HepG2 (cell line): ENCODE measurements around the gene RSPRY1. TPM values are rescaled to one million over a fixed set of nuclear protein-coding genes. Genes with fewer than 3 reads are reported as not detected.

Experiments
- ATF3 ChIP-seq: sonication (generic); formaldehyde crosslinking; IDR thresholded peaks from 2 replicates; pipeline ENCODE4 v1.4.0; 2020; ENCODE audit warnings: missing genetic modification reagents
- CTCF ChIP-seq: sonication (generic); formaldehyde crosslinking; IDR thresholded peaks from 2 replicates; pipeline ENCODE4 v1.5.0; 2020; ENCODE audit warnings: mild to moderate bottlenecking, missing genetic modification reagents, moderate library complexity
- DNMT3B ChIP-seq: conservative IDR thresholded peaks from 2 replicates; pipeline ENCODE4 v1.6.1; 2016; ENCODE audit warnings: missing biosample characterization, control low read depth
- DR1 ChIP-seq: sonication (generic); formaldehyde crosslinking; IDR thresholded peaks from 2 replicates; pipeline ENCODE4 v1.8.0; 2021; ENCODE audit warnings: mild to moderate bottlenecking, missing genetic modification reagents, inconsistent platforms
- FOXP1 ChIP-seq, 2 experiments: fragments of 450-650 bp in 1 of 2; IDR thresholded peaks; 2 replicates each; pipeline ENCODE4 v1.6.1; 2017 to 2018; ENCODE audit warnings: antibody characterized with exemption in 1 of 2
- NFRKB ChIP-seq: fragments of 450-650 bp; IDR thresholded peaks from 2 replicates; pipeline ENCODE4 v1.6.1; 2017
- POGZ ChIP-seq: sonication (generic); formaldehyde crosslinking; IDR thresholded peaks from 2 replicates; pipeline ENCODE4 v1.4.0; 2020; ENCODE audit warnings: mild to moderate bottlenecking, missing genetic modification reagents
- POLR2AphosphoS2 ChIP-seq: IDR thresholded peaks from 2 replicates; pipeline ENCODE4 v1.6.1; 2011; ENCODE audit warnings: low read depth, low read length, improper control_type of control experiment
- PREB ChIP-seq: sonication (generic); formaldehyde crosslinking; IDR thresholded peaks from 2 replicates; pipeline ENCODE4 v1.4.0; 2020; ENCODE audit warnings: missing genetic modification reagents
- RNF2 ChIP-seq: fragments of 450-650 bp; conservative IDR thresholded peaks from 2 replicates; pipeline ENCODE4 v1.6.1; 2016; ENCODE audit warnings: low read depth
- TBX2 ChIP-seq: sonication (generic); formaldehyde crosslinking; IDR thresholded peaks from 2 replicates; pipeline ENCODE4 v1.5.0; 2020; ENCODE audit warnings: missing genetic modification reagents, mild to moderate bottlenecking, borderline replicate concordance
- TEAD3 ChIP-seq: optimal IDR thresholded peaks from 2 replicates; pipeline ENCODE3; 2016; ENCODE audit warnings: borderline replicate concordance
- ZBTB8A ChIP-seq: sonication (generic); formaldehyde crosslinking; IDR thresholded peaks from 2 replicates; pipeline ENCODE4 v1.4.0; 2020; ENCODE audit warnings: mild to moderate bottlenecking, low read depth, missing genetic modification reagents, borderline replicate concordance
- ZFP90 ChIP-seq: sonication (generic); formaldehyde crosslinking; IDR thresholded peaks from 2 replicates; pipeline ENCODE4 v1.8.0; 2022; ENCODE audit warnings: missing genetic modification reagents, mild to moderate bottlenecking, inconsistent platforms, borderline replicate concordance
- ZNF142 ChIP-seq: sonication (generic); formaldehyde crosslinking; IDR thresholded peaks from 2 replicates; pipeline ENCODE4 v1.4.0; 2020; ENCODE audit warnings: missing genetic modification reagents
- ZNF562 ChIP-seq: sonication (generic); formaldehyde crosslinking; IDR thresholded peaks from 2 replicates; pipeline ENCODE4 v1.8.0; 2022; ENCODE audit warnings: missing genetic modification reagents, borderline replicate concordance
- ZNF607 ChIP-seq: sonication (generic); formaldehyde crosslinking; IDR thresholded peaks from 2 replicates; pipeline ENCODE4 v1.5.1; 2020; ENCODE audit warnings: missing genetic modification reagents, mild to moderate bottlenecking, borderline replicate concordance
- ZNF891 ChIP-seq: sonication (generic); formaldehyde crosslinking; IDR thresholded peaks from 2 replicates; pipeline ENCODE4 v1.5.0; 2020; ENCODE audit warnings: mild to moderate bottlenecking, missing genetic modification reagents
- polyA plus RNA-seq, 8 experiments: library from polyadenylated mRNA; depleted of rRNA in 3 of 8; stranded (reverse) in 7 of 8; unstranded in 1 of 8; fragments of >200 nt; fragmentation: Illumina TruSeq in 4 of 8; extraction: Trizol in 4 of 8; gene quantifications; 2 replicates each; pipeline versions ENCODE4 v1.2.1 to v1.2.3, GENCODE V29; 2011 to 2016; ENCODE audit warnings: low read depth in 4 of 8, missing spikeins in 1 of 8, mixed read lengths in 1 of 8; ENCODE audit not compliant: insufficient read depth in 1 of 8
- total RNA-seq, 5 experiments: library from RNA; depleted of rRNA; stranded (reverse); fragments of >200 nt; fragmentation: Illumina TruSeq; extraction: Trizol; gene quantifications; 2 replicates each; pipeline ENCODE4 v1.2.3, GENCODE V29; 2016; ENCODE audit warnings: low read depth in 1 of 5

Gene RSPRY1
- total and polyA plus RNA-seq, 2 of the 13 experiments (the other 11 are each of a cell fraction or from before 2014, with no cell fraction given), result 53.4 to 61.0 TPM

GRCh38 chr16:57145046-57146021, 40.8 kb upstream of the RSPRY1 start (continued):
- TF ChIP-seq ZNF142 (CRISPR knock-in tag) (no peak), POGZ (CRISPR knock-in tag) (no peak), TEAD3 (CRISPR knock-in tag) (no peak), CTCF (CRISPR knock-in tag) (peak; percentile 52), ATF3 (CRISPR knock-in tag) (no peak), FOXP1 (IDR thresholded peaks at IDR 0.05) (no peak), FOXP1 (CRISPR knock-in tag; IDR thresholded peaks at IDR 0.05) (no peak), DR1 (no peak), ZNF607 (CRISPR knock-in tag) (no peak), NFRKB (no peak), ZNF891 (CRISPR knock-in tag) (peak; percentile 69; the same call in 1 of the 2 replicates), RNF2 (no peak), PREB (CRISPR knock-in tag) (no peak), ZBTB8A (CRISPR knock-in tag) (no peak), DNMT3B (CRISPR knock-in tag) (no peak), POLR2AphosphoS2 (no peak), ZNF562 (CRISPR knock-in tag) (no peak), ZFP90 (CRISPR knock-in tag) (no peak), TBX2 (CRISPR knock-in tag) (no peak)
